Upper lobe of left lung (tissue), 6 donors: ENCODE measurements around the gene NEB. TPM values are rescaled to one million over a fixed set of nuclear protein-coding genes. Genes with fewer than 3 reads are reported as not detected.

Experiments used
- ATAC-seq, 2 donors: fragments of 200-7000 bp; cut with Tn5 transposase; one replicate each; pipeline ENCODE4 v1.9.1; 2022; ENCODE audit warnings: mild to moderate bottlenecking in 2 of 2, moderate library complexity in 2 of 2; ENCODE audit not compliant: low FRiP score in 2 of 2
- DNase-seq, 2 donors: peaks; one replicate each; pipeline ENCODE4 v3.0.0-alpha.2; 2019 to 2020
- H3K27ac ChIP-seq, 4 donors: fragments of 200-600 bp; sonication (generic); one replicate each; pipeline ENCODE4 v1.5.1; 2016 to 2019
- H3K27me3 ChIP-seq, 4 donors: fragments of 200-600 bp; sonication (generic); one replicate each; pipeline ENCODE4 v1.5.1; 2017 to 2019
- H3K36me3 ChIP-seq, 4 donors: fragments of 200-600 bp; sonication (generic); one replicate each; pipeline ENCODE4 v1.5.1; 2016 to 2019
- H3K4me1 ChIP-seq, 4 donors: fragments of 200-600 bp; sonication (generic); one replicate each; pipeline ENCODE4 v1.5.1; 2018 to 2019
- H3K4me3 ChIP-seq, 4 donors: fragments of 200-600 bp; sonication (generic); one replicate each; pipeline ENCODE4 v1.5.1; 2017 to 2019; ENCODE audit warnings: mild to moderate bottlenecking in 2 of 4, moderate library complexity in 1 of 4
- H3K9me3 ChIP-seq, 4 donors: fragments of 200-600 bp; sonication (generic); one replicate each; pipeline ENCODE4 v1.5.1; 2018 to 2019
- EP300 ChIP-seq, 4 donors: sonication (generic); formaldehyde crosslinking; IDR thresholded peaks; one replicate each; pipeline ENCODE4 v1.5.1; 2017; ENCODE audit warnings: antibody characterized with exemption in 4 of 4, control low read depth in 2 of 4
- POLR2A ChIP-seq, 4 donors: fragments of 450-650 bp; IDR thresholded peaks; one replicate each; pipeline ENCODE4 v1.5.1; 2016 to 2017; ENCODE audit warnings: antibody characterized with exemption in 4 of 4, mild to moderate bottlenecking in 2 of 4
- POLR2AphosphoS5 ChIP-seq, 2 donors: sonication (generic); formaldehyde crosslinking; IDR thresholded peaks; one replicate each; pipeline ENCODE4 v1.5.1; 2017; ENCODE audit warnings: antibody characterized with exemption in 2 of 2
- WGBS, 2 donors: methylation state at CpG; one replicate each; pipeline ENCODE4 v1.1.5; 2017 to 2018; 5-methylcytosine and 5-hydroxymethylcytosine counted together
- total RNA-seq, 6 donors: library from RNA; depleted of rRNA in 4 of 6; stranded (reverse); fragments of >200 nt in 4 of 6; gene quantifications; one replicate each; pipeline versions ENCODE4 v1.1.0 to v1.2.1, GENCODE V29; 2016 to 2021
- TF ChIP-seq, protein P1 (sequence below), 6 experiments: fragments of 450-650 bp in 4 of 6; fragments of 200-600 bp in 2 of 6; sonication (generic) in 2 of 6; IDR thresholded peaks; one replicate each; pipeline ENCODE4 v1.5.1; 2016 to 2019; ENCODE audit warnings: antibody characterized with exemption in 6 of 6
- donor health status: DM: no; HTN: no; CAD: no; lungs with moderate emphysema.
- donor health status: DM: no; HTN: yes; CAD: no; lungs with severe emphysema.

Gene NEB
- total RNA-seq, 6 donors from 2014 or later, result 0.31 to 6.3 (median 2.0) TPM

DNA sequence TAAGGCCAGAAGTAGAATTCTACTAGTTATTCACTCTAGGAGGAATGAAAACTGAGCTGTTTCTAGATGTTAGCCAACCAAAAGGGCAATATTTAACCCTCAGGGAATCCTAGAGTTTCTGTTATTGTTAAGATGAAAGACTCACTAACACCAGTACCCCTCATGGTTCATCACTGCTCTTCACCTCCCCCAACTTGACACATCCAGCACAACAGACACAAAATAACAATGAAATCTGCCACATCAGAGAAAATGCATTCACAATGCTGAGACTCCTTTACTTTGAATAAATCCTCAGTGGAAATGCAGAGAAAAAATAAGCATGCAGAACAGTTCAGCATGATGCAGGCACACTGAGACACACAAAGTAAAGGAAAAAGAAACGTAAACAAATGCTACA lies 213.3 kb downstream of the NEB start:
- no peak overlapping the region for H3K4me3 ChIP-seq
- DNase-seq (no peak), ATAC-seq (no peak)
- no peaks in the 10 kb centered on the region for H3K9me3 ChIP-seq
- no peaks in the 10 kb centered on the region for H3K36me3 ChIP-seq
- no peaks in the 10 kb centered on the region for H3K27me3 ChIP-seq
- WGBS, 2 donors, result 63 to 64% methylated on average over 1 of the region's 1 CpG
- H3K4me1 ChIP-seq, result no peaks in the 10 kb centered on the region
- no peak for TF ChIP-seq POLR2AphosphoS5 (IDR thresholded peaks at IDR 0.05)
- no peak overlapping the region for H3K27ac ChIP-seq

DNA sequence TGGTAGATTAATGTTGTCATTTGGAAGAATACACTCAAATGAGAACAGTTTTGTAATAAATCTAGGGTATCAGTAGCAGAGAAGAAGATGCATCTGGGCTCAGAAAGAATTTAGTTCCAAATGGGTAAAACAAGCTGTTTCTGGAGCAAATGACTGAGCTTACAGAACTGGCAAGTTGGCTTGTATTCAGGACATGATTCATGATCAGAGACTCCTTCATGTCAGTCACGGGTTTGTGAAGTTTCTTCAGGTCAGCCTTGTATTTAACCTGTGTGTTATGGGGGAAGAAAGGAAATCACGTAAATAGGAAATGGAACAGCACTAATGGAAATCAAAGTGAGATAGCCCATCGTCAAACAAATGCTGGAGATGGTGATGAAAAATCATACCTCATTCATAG lies 215.5 kb downstream of the NEB start:
- Histone ChIP-seq H3K27ac (no peak overlapping the region), H3K4me3 (no peak overlapping the region), H3K4me1 (no peaks in the 10 kb centered on the region), H3K27me3 (no peaks in the 10 kb centered on the region), H3K36me3 (no peaks in the 10 kb centered on the region), H3K9me3 (no peaks in the 10 kb centered on the region)
- ATAC-seq, result no peak
- 87 to 90% methylated on average over 3 of the region's 3 CpGs for WGBS, 2 donors
- DNase-seq, result no peak
- TF ChIP-seq POLR2A (IDR thresholded peaks at IDR 0.05) (no peak), EP300 (IDR thresholded peaks at IDR 0.05) (no peak), POLR2AphosphoS5 (IDR thresholded peaks at IDR 0.05) (no peak)
- TF ChIP-seq, protein P1, sequence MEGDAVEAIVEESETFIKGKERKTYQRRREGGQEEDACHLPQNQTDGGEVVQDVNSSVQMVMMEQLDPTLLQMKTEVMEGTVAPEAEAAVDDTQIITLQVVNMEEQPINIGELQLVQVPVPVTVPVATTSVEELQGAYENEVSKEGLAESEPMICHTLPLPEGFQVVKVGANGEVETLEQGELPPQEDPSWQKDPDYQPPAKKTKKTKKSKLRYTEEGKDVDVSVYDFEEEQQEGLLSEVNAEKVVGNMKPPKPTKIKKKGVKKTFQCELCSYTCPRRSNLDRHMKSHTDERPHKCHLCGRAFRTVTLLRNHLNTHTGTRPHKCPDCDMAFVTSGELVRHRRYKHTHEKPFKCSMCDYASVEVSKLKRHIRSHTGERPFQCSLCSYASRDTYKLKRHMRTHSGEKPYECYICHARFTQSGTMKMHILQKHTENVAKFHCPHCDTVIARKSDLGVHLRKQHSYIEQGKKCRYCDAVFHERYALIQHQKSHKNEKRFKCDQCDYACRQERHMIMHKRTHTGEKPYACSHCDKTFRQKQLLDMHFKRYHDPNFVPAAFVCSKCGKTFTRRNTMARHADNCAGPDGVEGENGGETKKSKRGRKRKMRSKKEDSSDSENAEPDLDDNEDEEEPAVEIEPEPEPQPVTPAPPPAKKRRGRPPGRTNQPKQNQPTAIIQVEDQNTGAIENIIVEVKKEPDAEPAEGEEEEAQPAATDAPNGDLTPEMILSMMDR (IDR thresholded peaks at IDR 0.05), result no peak

DNA sequence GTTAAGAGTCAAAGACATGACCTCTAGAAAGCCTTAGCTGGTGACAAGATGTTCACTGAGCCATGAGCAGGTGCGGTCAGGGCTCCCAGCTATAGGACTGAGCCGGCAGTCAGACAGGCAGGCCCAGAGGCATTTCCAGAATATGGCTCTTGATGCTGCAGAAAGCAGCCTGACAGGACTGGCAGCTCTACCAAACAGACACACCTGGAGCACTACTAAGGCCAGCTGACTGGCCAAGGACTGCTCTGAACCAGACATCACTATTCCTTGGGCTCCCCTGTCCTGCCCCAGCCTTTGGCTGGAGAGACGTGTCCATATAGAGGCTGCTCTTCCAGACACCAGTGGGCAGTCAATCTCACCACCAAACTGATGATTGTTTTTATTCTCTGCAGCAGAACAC lies 225.8 kb downstream of the NEB start:
- Histone ChIP-seq H3K4me1 (no peaks in the 10 kb centered on the region), H3K27me3 (no peaks in the 10 kb centered on the region), H3K27ac (no peak overlapping the region), H3K36me3 (no peaks in the 10 kb centered on the region), H3K4me3 (no peak overlapping the region), H3K9me3 (no peaks in the 10 kb centered on the region)
- no peak for TF ChIP-seq POLR2A (IDR thresholded peaks at IDR 0.05)
- WGBS, 2 donors, result 88 to 92% methylated on average over 3 of the region's 3 CpGs
- peak in 1 of 2 donors; percentile 16 for ATAC-seq
- no peak for DNase-seq

DNA sequence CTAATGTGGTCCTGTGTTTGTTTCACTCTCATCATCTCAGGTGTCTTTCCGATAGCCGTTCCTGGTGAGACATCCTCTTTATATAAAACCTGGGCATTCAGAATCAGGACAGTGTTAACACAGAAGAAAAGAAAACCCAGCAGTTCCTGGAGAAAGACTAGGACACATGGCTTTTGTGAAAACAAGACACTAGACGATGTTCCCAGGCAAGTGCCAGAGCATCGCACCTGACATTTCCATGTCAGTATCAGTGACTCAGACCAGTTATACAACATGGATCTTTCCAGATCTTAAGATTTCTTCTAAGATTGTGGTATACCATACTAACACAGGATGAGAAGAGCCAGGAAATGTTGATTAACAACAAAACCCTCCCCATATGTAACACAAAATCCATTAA lies 228.1 kb downstream of the NEB start:
- TF ChIP-seq POLR2AphosphoS5 (IDR thresholded peaks at IDR 0.05), result no peak
- TF ChIP-seq EP300 (IDR thresholded peaks at IDR 0.05), result no peak
- TF ChIP-seq, protein P1 (IDR thresholded peaks at IDR 0.05), result no peak
- no peak for ATAC-seq
- WGBS, 2 donors, result 95 to 98% methylated on average over 4 of the region's 4 CpGs

DNA sequence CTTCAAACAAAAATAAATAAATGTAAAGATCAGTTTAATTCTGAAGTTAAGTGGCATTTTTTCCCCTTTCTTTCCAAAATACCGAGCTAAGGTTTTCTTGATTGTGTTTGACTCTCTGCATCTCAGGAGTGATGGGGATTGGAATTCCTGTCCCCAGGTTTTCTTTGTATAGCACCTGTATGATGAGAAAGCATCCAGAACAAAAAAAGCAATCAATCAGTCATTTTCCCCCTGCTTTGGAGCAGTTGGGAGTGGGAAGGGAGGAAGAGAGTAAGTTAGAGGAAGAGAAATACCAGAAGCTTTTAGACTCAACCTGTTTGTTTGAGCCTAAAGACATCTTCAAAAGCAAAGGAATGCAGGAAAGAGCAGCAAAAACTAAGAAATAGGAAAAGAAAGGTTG lies 236.1 kb downstream of the NEB start:
- no peak for DNase-seq
- Histone ChIP-seq H3K9me3 (no peaks in the 10 kb centered on the region), H3K27me3 (no peaks in the 10 kb centered on the region), H3K4me1 (no peaks in the 10 kb centered on the region), H3K4me3 (no peak overlapping the region), H3K36me3 (no peaks in the 10 kb centered on the region), H3K27ac (no peak overlapping the region)
- no peak for ATAC-seq
- WGBS, 2 donors, result 90 to 91% methylated on average over 1 of the region's 1 CpG
- TF ChIP-seq EP300 (IDR thresholded peaks at IDR 0.05) (no peak), POLR2AphosphoS5 (IDR thresholded peaks at IDR 0.05) (no peak), POLR2A (IDR thresholded peaks at IDR 0.05) (no peak)
- TF ChIP-seq, protein P1 (IDR thresholded peaks at IDR 0.05), result no peak

More for the DNA sequence above, 228.1 kb downstream of the NEB start:
- Histone ChIP-seq H3K4me3 (no peak overlapping the region), H3K4me1 (no peaks in the 10 kb centered on the region), H3K9me3 (no peaks in the 10 kb centered on the region), H3K36me3 (no peaks in the 10 kb centered on the region), H3K27ac (no peak overlapping the region), H3K27me3 (no peaks in the 10 kb centered on the region)
- no peak for DNase-seq

DNA sequence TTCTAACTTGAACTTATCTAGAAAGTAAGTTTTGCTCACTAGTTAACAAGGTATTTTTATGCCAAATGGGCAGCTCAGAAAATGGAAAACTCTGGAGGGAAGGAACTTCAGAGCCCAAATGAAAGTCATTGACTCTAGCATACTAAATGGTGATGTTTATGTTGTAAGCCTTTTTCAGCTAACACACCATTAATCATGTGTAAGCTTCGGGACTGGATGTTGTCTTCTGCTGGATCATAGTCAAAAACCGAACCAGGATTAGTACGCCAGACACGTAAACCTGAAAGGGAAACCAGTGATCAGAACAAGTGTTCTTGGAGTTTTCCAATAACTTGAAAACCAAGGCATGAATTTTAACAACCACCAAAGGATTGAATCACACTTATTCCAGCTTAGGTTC lies 242.8 kb downstream of the NEB start:
- ATAC-seq, result no peak
- Histone ChIP-seq H3K9me3 (no peaks in the 10 kb centered on the region), H3K4me1 (no peaks in the 10 kb centered on the region), H3K27me3 (no peaks in the 10 kb centered on the region), H3K36me3 (no peaks in the 10 kb centered on the region), H3K27ac (no peak overlapping the region), H3K4me3 (no peak overlapping the region)
- WGBS, 2 donors, result 70 to 84% methylated on average over 4 of the region's 4 CpGs
- no peak for DNase-seq
- TF ChIP-seq EP300 (IDR thresholded peaks at IDR 0.05) (no peak), POLR2AphosphoS5 (IDR thresholded peaks at IDR 0.05) (no peak), POLR2A (IDR thresholded peaks at IDR 0.05) (no peak)
- TF ChIP-seq, protein P1 (IDR thresholded peaks at IDR 0.05), result no peak
